Uterus (tissue), 2 donors: ENCODE data around the gene ZNF217.

Source experiments
- CTCF ChIP-seq, 4 experiments: fragments of 200-600 bp in 2 of 4; fragments of 450-650 bp in 2 of 4; sonication (generic) in 2 of 4; IDR thresholded peaks; one replicate each; pipeline ENCODE4 v1.5.1; 2016 to 2019; ENCODE audit warnings: antibody characterized with exemption in 4 of 4, mild to moderate bottlenecking in 2 of 4, moderate library complexity in 1 of 4
- POLR2A ChIP-seq, 2 donors: fragments of 450-650 bp; IDR thresholded peaks; one replicate each; pipeline ENCODE4 v1.6.1; 2016; ENCODE audit warnings: antibody characterized with exemption in 2 of 2, mild to moderate bottlenecking in 1 of 2, moderate library complexity in 1 of 2

- TF ChIP-seq CTCF (IDR thresholded peaks at IDR 0.05) = no peak
- TF ChIP-seq POLR2A (IDR thresholded peaks at IDR 0.05) = no peak
Measured at GRCh38 chr20:53643031-53643832, 49.6 kb upstream of the ZNF217 start.
